Measurements from ENCODE around the gene TLL2. TPM values are rescaled to one million over a fixed set of nuclear protein-coding genes. Genes with fewer than 3 reads are reported as not detected.

TLL2 gene
- total and polyA plus RNA-seq, 2 of the 4 experiments (the other 2 are of a cell fraction): under 0.01 to 0.05 TPM

GRCh38 chr10:96532523-96532922 lies 18.8 kb upstream of the TLL2 start:
- H2AK5ac ChIP-seq (ENCODE audit: low read depth, low read length): no peak overlapping the region
- no peak overlapping the region for H4K8ac ChIP-seq (ENCODE audit: low read depth in 2 of 2, low read length in 2 of 2)
- H2BK20ac ChIP-seq (ENCODE audit: low read depth, low read length): no peak overlapping the region
- no peak overlapping the region for H2AK9ac ChIP-seq (replicated peaks; ENCODE audit: low read depth, low read length, poor library complexity)
- peaks cover 13% of the 10 kb centered on the region; the same call in 1 of the 2 replicates for H4K20me1 ChIP-seq (ENCODE audit: insufficient read depth, low read length)
- H3K18ac ChIP-seq (ENCODE audit: low read depth, low read length): no peak overlapping the region
- H3K9ac ChIP-seq (ENCODE audit: low read depth, low read length): no peak overlapping the region
- in situ Hi-C loops (cut with MboI; ENCODE audit: low sequenced_read_pairs) (no loop called here), dilution Hi-C loops (cut with HindIII; ENCODE audit: low sequenced_read_pairs, unreplicated experiment) (no loop called here), intact Hi-C loops (cut with micrococcal nuclease) (no loop called here)
- H4K5ac ChIP-seq (ENCODE audit: low read depth, low read length): no peak overlapping the region
- H3K27me3 ChIP-seq (ENCODE audit: control insufficient read depth, insufficient read depth, low read length): no peaks in the 10 kb centered on the region
- H3K36me3 ChIP-seq (ENCODE audit: control insufficient read depth, insufficient read depth, low read length): peaks cover 15% of the 10 kb centered on the region
- no peak overlapping the region for H3K4ac ChIP-seq (ENCODE audit: low read depth, low read length)
- H3K56ac ChIP-seq (ENCODE audit: extremely low read depth, insufficient read depth, low read length): no peak overlapping the region
- H3K9me3 ChIP-seq (ENCODE audit: control insufficient read depth, insufficient read depth, low read length): no peaks in the 10 kb centered on the region
- no peak overlapping the region for H2BK15ac ChIP-seq (ENCODE audit: low read depth, low read length)
- H2BK120ac ChIP-seq (ENCODE audit: low read depth, low read length): no peak overlapping the region
- H4K91ac ChIP-seq (ENCODE audit: insufficient read depth, low read depth, low read length): no peak overlapping the region
- H3K4me1 ChIP-seq (ENCODE audit: control insufficient read depth, insufficient read depth, low read length): peaks cover 1% of the 10 kb centered on the region; the same call in 1 of the 2 replicates
- TF ChIP-seq RAD21 (IDR thresholded peaks at IDR 0.05; ENCODE audit: low read length) (no peak), CTCF (conservative IDR thresholded peaks at IDR 0.05; ENCODE audit: low read depth, low read length) (no peak), SMC3 (IDR thresholded peaks at IDR 0.05; ENCODE audit: low read depth, low read length) (no peak), FOS (IDR thresholded peaks at IDR 0.05; ENCODE audit: low read depth, low read length) (no peak), CHD1 (IDR thresholded peaks at IDR 0.05; ENCODE audit: low read depth, low read length) (no peak)
- no peak overlapping the region for H2AFZ ChIP-seq (replicated peaks; ENCODE audit: low read length, poor library complexity)
- ATAC-seq (ENCODE audit: low read depth): no peak; the same call in 1 of the 2 replicates
- peak; percentile 12 for DNase-seq
- no peak overlapping the region for H3K4me3 ChIP-seq (ENCODE audit: insufficient read depth, low read depth, low read length)
- POLR2A ChIA-PET (ENCODE audit: unreplicated experiment): no interaction called here
- H2BK5ac ChIP-seq (ENCODE audit: low read depth, low read length, poor library complexity, severe bottlenecking): no peak overlapping the region
- CTCF ChIA-PET: no interaction called here
- peaks cover 21 to 34% of the 10 kb centered on the region in 2 experiments for H3K79me1 ChIP-seq (ENCODE audit: low read depth in 1 of 2, low read length in 2 of 2)
- H3K23ac ChIP-seq (ENCODE audit: low read depth, low read length): no peak overlapping the region
- H3K9me1 ChIP-seq (ENCODE audit: insufficient read depth, low read length): peaks cover 2% of the 10 kb centered on the region; the same call in 1 of the 2 replicates
- no peak overlapping the region for H3K14ac ChIP-seq (replicated peaks; ENCODE audit: low read depth, low read length)
- WGBS, 2 experiments (ENCODE audit: extremely low coverage in 2 of 2, insufficient read length in 1 of 2): no CpG with 5 or more reads among the region's 1 CpG
- H3K27ac ChIP-seq (ENCODE audit: insufficient read depth, low read length): no peak overlapping the region
- no TSS peak for BruUV-seq (replicated peaks)
- H3K4me2 ChIP-seq (ENCODE audit: low read depth, low read length): no peak overlapping the region
